Neuronal stem cell (in vitro differentiated cells): ENCODE data around the gene VTN.

Source experiments
- DNase-seq: peaks from one replicate; pipeline ENCODE4 v3.0.0-alpha.2; 2013; ENCODE audit warnings: low spot score
- H2AFZ ChIP-seq: one replicate; pipeline ENCODE4 v1.6.1; 2013; ENCODE audit warnings: mild to moderate bottlenecking, low read length, inconsistent platforms
- H2AK5ac ChIP-seq: 2 replicates; pipeline ENCODE4 v1.6.1; 2013; ENCODE audit warnings: low read depth, mild to moderate bottlenecking, inconsistent platforms, low read length, moderate library complexity, mixed read lengths
- H2BK120ac ChIP-seq: 2 replicates; pipeline ENCODE4 v1.6.1; 2013; ENCODE audit warnings: low read depth, mild to moderate bottlenecking, inconsistent platforms, low read length, moderate library complexity, mixed read lengths
- H2BK12ac ChIP-seq: one replicate; pipeline ENCODE4 v1.6.1; 2013; ENCODE audit warnings: low read length, inconsistent platforms
- H2BK15ac ChIP-seq: 2 replicates; pipeline ENCODE4 v1.6.1; 2013; ENCODE audit warnings: mild to moderate bottlenecking, low read length, inconsistent platforms, mixed read lengths
- H2BK5ac ChIP-seq: one replicate; pipeline ENCODE4 v1.6.1; 2013; ENCODE audit warnings: inconsistent platforms, mild to moderate bottlenecking, low read length, moderate library complexity
- H3K14ac ChIP-seq: one replicate; pipeline ENCODE4 v1.6.1; 2013; ENCODE audit warnings: low read length, inconsistent platforms
- H3K18ac ChIP-seq: 2 replicates; pipeline ENCODE4 v1.6.1; 2013; ENCODE audit warnings: low read length, inconsistent platforms
- H3K23ac ChIP-seq: 2 replicates; pipeline ENCODE4 v1.6.1; 2013; ENCODE audit warnings: low read depth, mild to moderate bottlenecking, mixed read lengths, low read length, inconsistent platforms; ENCODE audit not compliant: poor library complexity
- H3K27ac ChIP-seq: replicated peaks from 3 replicates; pipeline ENCODE4 v1.5.1; 2013; ENCODE audit warnings: low read length, inconsistent platforms
- H3K27me3 ChIP-seq, 3 experiments: 2 replicates each; pipeline ENCODE4 v1.6.1; 2013; ENCODE audit warnings: low read length in 3 of 3, mild to moderate bottlenecking in 2 of 3, inconsistent platforms in 1 of 3, low read depth in 1 of 3, mixed read lengths in 1 of 3, moderate library complexity in 1 of 3; ENCODE audit not compliant: control insufficient read depth in 3 of 3, insufficient read depth in 3 of 3
- H3K36me3 ChIP-seq, 2 donors: replicated peaks in 1 of 2; 2 replicates each; pipeline ENCODE4 v1.6.1; 2013; ENCODE audit warnings: low read length in 2 of 2; ENCODE audit not compliant: control insufficient read depth in 2 of 2, insufficient read depth in 2 of 2
- H3K4ac ChIP-seq: 2 replicates; pipeline ENCODE4 v1.6.1; 2013; ENCODE audit warnings: inconsistent platforms, mild to moderate bottlenecking, low read length, moderate library complexity
- H3K4me1 ChIP-seq, 2 donors: 1 replicate in 1 of 2; 2 replicates in 1 of 2; pipeline ENCODE4 v1.6.1; 2013; ENCODE audit warnings: low read length in 2 of 2, low read depth in 1 of 2; ENCODE audit not compliant: control insufficient read depth in 2 of 2, insufficient read depth in 1 of 2
- H3K4me2 ChIP-seq: one replicate; pipeline ENCODE4 v1.6.1; 2013; ENCODE audit warnings: mild to moderate bottlenecking, low read length, inconsistent platforms; ENCODE audit not compliant: insufficient read depth, poor library complexity, severe bottlenecking
- H3K4me3 ChIP-seq, 2 donors: 2 replicates each; pipeline ENCODE4 v1.5.1; 2013; ENCODE audit warnings: low read length in 2 of 2, mild to moderate bottlenecking in 2 of 2, inconsistent platforms in 1 of 2, moderate library complexity in 1 of 2
- H3K79me1 ChIP-seq: one replicate; pipeline ENCODE4 v1.6.1; 2013; ENCODE audit warnings: low read depth, mild to moderate bottlenecking, inconsistent platforms, low read length, moderate library complexity
- H3K9ac ChIP-seq: one replicate; pipeline ENCODE4 v1.6.1; 2013; ENCODE audit warnings: mild to moderate bottlenecking, low read depth, low read length, inconsistent platforms; ENCODE audit not compliant: poor library complexity
- H3K9me3 ChIP-seq, 2 donors: replicated peaks in 1 of 2; 2 replicates each; pipeline versions ENCODE3 to v1.6.1; 2013; ENCODE audit warnings: low read length in 2 of 2, mild to moderate bottlenecking in 2 of 2, inconsistent platforms in 1 of 2, low read depth in 1 of 2, mixed read lengths in 1 of 2, moderate library complexity in 1 of 2; ENCODE audit not compliant: control insufficient read depth in 2 of 2, insufficient read depth in 1 of 2
- H4K8ac ChIP-seq: one replicate; pipeline ENCODE4 v1.6.1; 2013; ENCODE audit warnings: low read depth, mild to moderate bottlenecking, inconsistent platforms, low read length, moderate library complexity
- H4K91ac ChIP-seq: one replicate; pipeline ENCODE4 v1.6.1; 2013; ENCODE audit warnings: low read length, low read depth, mild to moderate bottlenecking, inconsistent platforms; ENCODE audit not compliant: poor library complexity
- WGBS, 2 donors: extraction: QIAGEN DNeasy Blood & Tissue Kit; methylation state at CpG; one replicate each; pipeline ENCODE4 v1.1.7; 2013; ENCODE audit warnings: missing lambda C conversion rate in 2 of 2, mixed read lengths in 1 of 2; ENCODE audit not compliant: insufficient read length in 2 of 2, insufficient replicate concordance in 1 of 2; ENCODE audit errors: extremely low coverage in 2 of 2; 5-methylcytosine and 5-hydroxymethylcytosine counted together

VTN gene

GRCh38 chr17:28386391-28386790 lies 16.3 kb upstream of the VTN start:
- Histone ChIP-seq H3K14ac (no peak overlapping the region), H3K23ac (no peak overlapping the region), H2BK15ac (no peak overlapping the region), H3K27ac (no peak overlapping the region), H3K4me2 (no peak overlapping the region), H4K8ac (no peak overlapping the region), H3K18ac (no peak overlapping the region), H3K9ac (no peak overlapping the region), H2BK120ac (no peak overlapping the region), H3K4me1 (peaks cover 0 to 7% of the 10 kb centered on the region in 2 donors), H4K91ac (no peak overlapping the region), H2AK5ac (no peak overlapping the region), H3K27me3 (peaks cover 0 to 32% (median 13%) of the 10 kb centered on the region in 3 experiments), H2BK5ac (no peak overlapping the region), H3K36me3 (peaks cover 13 to 85% of the 10 kb centered on the region in 2 donors), H2BK12ac (no peak overlapping the region), H2AFZ (no peak overlapping the region), H3K4me3 (no peak overlapping the region), H3K9me3 (peaks cover 0 to 2% of the 10 kb centered on the region in 2 donors), H3K4ac (no peak overlapping the region), H3K79me1 (no peaks in the 10 kb centered on the region)
- DNase-seq = no peak

- no peak overlapping the region for H4K8ac ChIP-seq
- no peak overlapping the region for H4K91ac ChIP-seq
- H3K36me3 ChIP-seq = peaks cover 11 to 75% of the 10 kb centered on the region in 2 donors
- no CpG with 5 or more reads among the region's 8 CpGs for WGBS, 2 donors
- H2BK15ac ChIP-seq = no peak overlapping the region
- H3K4me1 ChIP-seq = peaks cover 0 to 7% of the 10 kb centered on the region in 2 donors
- H3K27ac ChIP-seq = no peak overlapping the region
- H3K4ac ChIP-seq = no peak overlapping the region
- H3K18ac ChIP-seq = no peak overlapping the region
- H3K27me3 ChIP-seq = peaks cover 0 to 41% (median 13%) of the 10 kb centered on the region in 3 experiments
- H3K4me3 ChIP-seq = no peak overlapping the region
- no peak overlapping the region for H3K14ac ChIP-seq
- H3K4me2 ChIP-seq = no peak overlapping the region
- H3K79me1 ChIP-seq = no peaks in the 10 kb centered on the region
- H2AK5ac ChIP-seq = no peak overlapping the region
- no peak overlapping the region for H2AFZ ChIP-seq
- no peak overlapping the region for H3K9ac ChIP-seq
- H2BK120ac ChIP-seq = no peak overlapping the region
- DNase-seq = no peak
- H3K23ac ChIP-seq = peak overlapping the region; percentile 69
- peak overlapping the region; percentile 42 for H2BK5ac ChIP-seq
- H3K9me3 ChIP-seq = peaks cover 0 to 3% of the 10 kb centered on the region in 2 donors
- no peak overlapping the region for H2BK12ac ChIP-seq
Measured at GRCh38 chr17:28385406-28385805, 15.3 kb upstream of the VTN start.

- peak overlapping the region; percentile 88 for H3K9ac ChIP-seq
- H3K79me1 ChIP-seq = no peaks in the 10 kb centered on the region
- peaks cover 0 to 41% (median 13%) of the 10 kb centered on the region in 3 experiments for H3K27me3 ChIP-seq
- DNase-seq = no peak
- no peak overlapping the region for H2BK15ac ChIP-seq
- peak overlapping the region; percentile 69 for H3K23ac ChIP-seq
- no peak overlapping the region for H4K8ac ChIP-seq
- no peak overlapping the region for H3K14ac ChIP-seq
- no peak overlapping the region for H3K4me3 ChIP-seq
- H3K18ac ChIP-seq = no peak overlapping the region
- peaks cover 0 to 3% of the 10 kb centered on the region in 2 donors for H3K9me3 ChIP-seq
- no peak overlapping the region for H2AFZ ChIP-seq
- no peak overlapping the region for H4K91ac ChIP-seq
- H2BK5ac ChIP-seq = peak overlapping the region; percentile 42
- peaks cover 0 to 7% of the 10 kb centered on the region in 2 donors for H3K4me1 ChIP-seq
- H2BK120ac ChIP-seq = no peak overlapping the region
- H2AK5ac ChIP-seq = no peak overlapping the region
- H3K27ac ChIP-seq = no peak overlapping the region
- H2BK12ac ChIP-seq = no peak overlapping the region
- H3K4me2 ChIP-seq = peak overlapping the region; percentile 70
- peaks cover 11 to 71% of the 10 kb centered on the region in 2 donors for H3K36me3 ChIP-seq
- no peak overlapping the region for H3K4ac ChIP-seq
- WGBS, 2 donors = no CpG with 5 or more reads among the region's 29 CpGs
Measured at GRCh38 chr17:28385037-28385400, 14.9 kb upstream of the VTN start.

GRCh38 chr17:28384281-28385036 lies 14.4 kb upstream of the VTN start:
- H3K79me1 ChIP-seq = no peaks in the 10 kb centered on the region
- WGBS, 2 donors = no CpG with 5 or more reads among the region's 56 CpGs
- H3K4me1 ChIP-seq = peaks cover 0 to 7% of the 10 kb centered on the region in 2 donors
- peaks cover 8 to 66% of the 10 kb centered on the region in 2 donors for H3K36me3 ChIP-seq
- DNase-seq = no peak
- H3K18ac ChIP-seq = peak overlapping the region; percentile 77
- H3K14ac ChIP-seq = peak overlapping the region; percentile 77
- H3K9me3 ChIP-seq = peaks cover 0 to 3% of the 10 kb centered on the region in 2 donors
- no peak overlapping the region for H2BK5ac ChIP-seq
- H4K91ac ChIP-seq = no peak overlapping the region
- H3K27me3 ChIP-seq = peaks cover 0 to 41% (median 13%) of the 10 kb centered on the region in 3 experiments
- no peak overlapping the region for H3K4ac ChIP-seq
- H2AFZ ChIP-seq = no peak overlapping the region
- H2AK5ac ChIP-seq = no peak overlapping the region
- no peak overlapping the region for H4K8ac ChIP-seq
- no peak overlapping the region for H2BK120ac ChIP-seq
- H3K4me2 ChIP-seq = peak overlapping the region; percentile 70
- no peak overlapping the region for H2BK15ac ChIP-seq
- H3K27ac ChIP-seq = no peak overlapping the region
- peak overlapping the region; percentile 88 for H3K9ac ChIP-seq
- no peak overlapping the region for H2BK12ac ChIP-seq
- H3K4me3 ChIP-seq = peak overlapping the region in 1 of 2 donors; percentile 63
- H3K23ac ChIP-seq = peak overlapping the region; percentile 70
